ENCODE measurements around the gene PRCC.
"Not testable (repeated sequence)": the region's sequence is repeated elsewhere in the genome, so short reads cannot be mapped to it uniquely, and the experiment has no call there.

Gene PRCC

DNA sequence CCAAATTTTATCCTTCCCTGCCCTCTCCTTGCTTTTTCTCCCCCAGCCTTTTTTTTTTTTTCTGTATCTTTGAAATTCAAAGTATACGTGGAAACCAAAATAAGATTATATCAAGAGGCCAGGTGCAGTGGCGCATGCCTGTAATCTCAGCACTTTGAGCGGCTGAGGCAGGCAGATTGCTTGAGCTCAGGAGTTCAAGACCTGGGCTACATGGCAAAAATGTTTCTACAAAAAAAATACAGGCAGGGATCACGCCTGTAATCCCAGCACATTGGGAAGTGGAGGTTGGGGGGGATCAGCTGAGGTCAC lies 6.6 kb upstream of the PRCC start:
- Histone ChIP-seq H3K27ac (peak overlapping the region; percentile 72), H3K36me3 (no peaks in the 10 kb centered on the region), H3K27me3 (ENCODE audit: insufficient read depth, low read depth, severe bottlenecking) (no peaks in the 10 kb centered on the region), H3K9me3 (ENCODE audit: severe bottlenecking) (no peaks in the 10 kb centered on the region), H3K4me3 (ENCODE audit: low read depth, low read length) (peak overlapping the region; percentile 24)
- TF ChIP-seq, protein P1, sequence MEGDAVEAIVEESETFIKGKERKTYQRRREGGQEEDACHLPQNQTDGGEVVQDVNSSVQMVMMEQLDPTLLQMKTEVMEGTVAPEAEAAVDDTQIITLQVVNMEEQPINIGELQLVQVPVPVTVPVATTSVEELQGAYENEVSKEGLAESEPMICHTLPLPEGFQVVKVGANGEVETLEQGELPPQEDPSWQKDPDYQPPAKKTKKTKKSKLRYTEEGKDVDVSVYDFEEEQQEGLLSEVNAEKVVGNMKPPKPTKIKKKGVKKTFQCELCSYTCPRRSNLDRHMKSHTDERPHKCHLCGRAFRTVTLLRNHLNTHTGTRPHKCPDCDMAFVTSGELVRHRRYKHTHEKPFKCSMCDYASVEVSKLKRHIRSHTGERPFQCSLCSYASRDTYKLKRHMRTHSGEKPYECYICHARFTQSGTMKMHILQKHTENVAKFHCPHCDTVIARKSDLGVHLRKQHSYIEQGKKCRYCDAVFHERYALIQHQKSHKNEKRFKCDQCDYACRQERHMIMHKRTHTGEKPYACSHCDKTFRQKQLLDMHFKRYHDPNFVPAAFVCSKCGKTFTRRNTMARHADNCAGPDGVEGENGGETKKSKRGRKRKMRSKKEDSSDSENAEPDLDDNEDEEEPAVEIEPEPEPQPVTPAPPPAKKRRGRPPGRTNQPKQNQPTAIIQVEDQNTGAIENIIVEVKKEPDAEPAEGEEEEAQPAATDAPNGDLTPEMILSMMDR (IDR thresholded peaks at IDR 0.05; ENCODE audit: low read depth, low read length), result no peak
- DNase-seq, result peak; percentile 79

DNA sequence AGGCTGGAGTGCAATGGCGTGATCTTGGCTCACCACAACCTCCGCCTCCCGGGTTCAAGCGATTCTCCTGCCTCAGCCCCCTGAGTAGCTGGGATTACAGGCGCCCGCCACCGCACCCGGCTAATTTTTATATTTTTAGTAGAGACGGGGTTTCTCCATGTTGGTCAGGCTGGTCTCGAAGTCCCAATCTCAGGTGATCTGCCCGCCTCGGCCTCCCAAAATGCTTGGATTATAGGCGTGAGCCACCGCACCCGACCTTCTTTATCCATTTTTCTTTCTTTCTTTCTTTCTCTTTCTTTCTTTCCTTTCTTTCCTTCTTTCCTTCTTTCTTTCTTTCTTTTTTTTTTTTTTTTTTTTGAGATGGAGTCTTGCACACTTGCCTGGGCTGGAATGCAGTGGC lies 2.2 kb upstream of the PRCC start:
- H3K27me3 ChIP-seq (ENCODE audit: insufficient read depth, low read depth, severe bottlenecking); DNase-seq; H3K9me3 ChIP-seq (ENCODE audit: severe bottlenecking); H3K4me3 ChIP-seq (ENCODE audit: low read depth, low read length); H3K27ac ChIP-seq: not testable (repeated sequence)
- peaks cover 10% of the 10 kb centered on the region for H3K36me3 ChIP-seq

- TF ChIP-seq, protein P1 (IDR thresholded peaks at IDR 0.05; ENCODE audit: low read depth, low read length), result no peak
- H3K27ac ChIP-seq, result peak overlapping the region; percentile 96
- H3K27me3 ChIP-seq (ENCODE audit: insufficient read depth, low read depth, severe bottlenecking), result no peaks in the 10 kb centered on the region
- DNase-seq, result no peak
- no peaks in the 10 kb centered on the region for H3K9me3 ChIP-seq (ENCODE audit: severe bottlenecking)
- H3K4me3 ChIP-seq (ENCODE audit: low read depth, low read length), result no peak overlapping the region
- peaks cover 15% of the 10 kb centered on the region for H3K36me3 ChIP-seq
These were observed 1.7 kb upstream of the PRCC start for GRCh38 chr1:156765666-156766065.

- DNase-seq, result peak; percentile 76
- Histone ChIP-seq H3K27ac (peak overlapping the region; percentile 96), H3K27me3 (ENCODE audit: insufficient read depth, low read depth, severe bottlenecking) (no peaks in the 10 kb centered on the region), H3K36me3 (peaks cover 24% of the 10 kb centered on the region), H3K9me3 (ENCODE audit: severe bottlenecking) (no peaks in the 10 kb centered on the region), H3K4me3 (ENCODE audit: low read depth, low read length) (peak overlapping the region; percentile 94)
- TF ChIP-seq, protein P1 (IDR thresholded peaks at IDR 0.05; ENCODE audit: low read depth, low read length), result no peak
These were observed 836 bp upstream of the PRCC start for GRCh38 chr1:156766298-156767100.

- TF ChIP-seq, protein P1 (IDR thresholded peaks at IDR 0.05; ENCODE audit: low read depth, low read length), result no peak
- Histone ChIP-seq H3K27ac (peak overlapping the region; percentile 96), H3K27me3 (ENCODE audit: insufficient read depth, low read depth, severe bottlenecking) (no peaks in the 10 kb centered on the region), H3K9me3 (ENCODE audit: severe bottlenecking) (no peaks in the 10 kb centered on the region), H3K36me3 (peaks cover 39% of the 10 kb centered on the region), H3K4me3 (ENCODE audit: low read depth, low read length) (peak overlapping the region; percentile 94)
- DNase-seq, result peak; percentile 59
These were observed 707 bp downstream of the PRCC start for GRCh38 chr1:156767879-156768604.

GRCh38 chr1:156768610-156769295 lies 1.4 kb downstream of the PRCC start:
- Histone ChIP-seq H3K4me3 (ENCODE audit: low read depth, low read length) (peak overlapping the region; percentile 94), H3K27me3 (ENCODE audit: insufficient read depth, low read depth, severe bottlenecking) (no peaks in the 10 kb centered on the region), H3K9me3 (ENCODE audit: severe bottlenecking) (no peaks in the 10 kb centered on the region), H3K27ac (peak overlapping the region; percentile 96), H3K36me3 (peaks cover 46% of the 10 kb centered on the region)
- TF ChIP-seq, protein P1 (IDR thresholded peaks at IDR 0.05; ENCODE audit: low read depth, low read length), result no peak
- no peak for DNase-seq

Measured in WERI-Rb-1 (cell line).